Suprapubic skin (tissue), 3 donors: ENCODE measurements around the gene NKAIN4.

Source experiments
- CTCF ChIP-seq, 2 donors: fragments of 200-600 bp in 1 of 2; fragments of 450-650 bp in 1 of 2; sonication (generic) in 1 of 2; IDR thresholded peaks; one replicate each; pipeline ENCODE4 v1.5.1; 2016 to 2019; ENCODE audit warnings: antibody characterized with exemption in 2 of 2, mild to moderate bottlenecking in 1 of 2, moderate library complexity in 1 of 2
- EP300 ChIP-seq: sonication (generic); formaldehyde crosslinking; IDR thresholded peaks from one replicate; pipeline ENCODE4 v1.6.1; 2017; ENCODE audit warnings: antibody characterized with exemption
- POLR2A ChIP-seq, 2 donors: fragments of 450-650 bp; IDR thresholded peaks; one replicate each; pipeline ENCODE4 v1.6.1; 2017; ENCODE audit warnings: antibody characterized with exemption in 2 of 2, mild to moderate bottlenecking in 2 of 2, moderate library complexity in 2 of 2

GRCh38 chr20:63287697-63288580 lies 33.7 kb upstream of the NKAIN4 start:
- TF ChIP-seq POLR2A (IDR thresholded peaks at IDR 0.05): no peak
- no peak for TF ChIP-seq CTCF (IDR thresholded peaks at IDR 0.05)
- no peak for TF ChIP-seq EP300
